Stimulated activated CD8-positive, alpha-beta memory T cell treated with anti-CD3 and anti-CD28 coated beads, Interleukin-2, amount 100 ng/mL, for 48 hours (primary cell): Measurements from ENCODE around the gene HLCS.
A peak's percentile ranks its signal among the peaks of the same experiment; 100 is the strongest.

Experiments
- DNase-seq, 2 donors: peaks; one replicate each; pipeline ENCODE4 v3.0.0-alpha.2; 2020; ENCODE audit warnings: low read depth in 2 of 2

Gene HLCS

GRCh38 chr21:36776981-36777617 is 189.4 kb downstream of the HLCS start:
- no peak for DNase-seq

- no peak for DNase-seq
Observed at GRCh38 chr21:36773995-36774394, 192.5 kb downstream of the HLCS start.

GRCh38 chr21:36773117-36773516 is 193.4 kb downstream of the HLCS start:
- no peak for DNase-seq

- DNase-seq = no peak
Observed at GRCh38 chr21:36769051-36769839, 197.2 kb downstream of the HLCS start.

GRCh38 chr21:36768496-36768895 is 198.0 kb downstream of the HLCS start:
- DNase-seq = no peak

GRCh38 chr21:36767096-36767495 is 199.4 kb downstream of the HLCS start:
- DNase-seq = no peak

GRCh38 chr21:36766511-36766910 is 200.0 kb downstream of the HLCS start:
- no peak for DNase-seq

GRCh38 chr21:36765229-36765628 is 201.2 kb downstream of the HLCS start:
- DNase-seq = no peak

- DNase-seq = no peak
Observed at GRCh38 chr21:36763305-36763704, 203.2 kb downstream of the HLCS start.

- no peak for DNase-seq
Observed at GRCh38 chr21:36762642-36763041, 203.8 kb downstream of the HLCS start.

GRCh38 chr21:36761685-36762084 is 204.8 kb downstream of the HLCS start:
- no peak for DNase-seq

GRCh38 chr21:36759348-36760083 is 207.0 kb downstream of the HLCS start:
- DNase-seq = no peak

GRCh38 chr21:36757196-36757595 is 209.3 kb downstream of the HLCS start:
- DNase-seq = no peak

GRCh38 chr21:36756527-36756926 is 209.9 kb downstream of the HLCS start:
- DNase-seq = no peak

- no peak for DNase-seq
Observed at GRCh38 chr21:36754241-36754898, 212.1 kb downstream of the HLCS start.

GRCh38 chr21:36753556-36753955 is 212.9 kb downstream of the HLCS start:
- no peak for DNase-seq

- no peak for DNase-seq
Observed at GRCh38 chr21:36751383-36751782, 215.1 kb downstream of the HLCS start.

GRCh38 chr21:36750576-36750959 is 215.9 kb downstream of the HLCS start:
- no peak for DNase-seq

GRCh38 chr21:36749935-36750575 is 216.4 kb downstream of the HLCS start:
- DNase-seq = no peak

GRCh38 chr21:36747815-36748383 is 218.6 kb downstream of the HLCS start:
- DNase-seq = peak; percentile 44 to 48

GRCh38 chr21:36747041-36747814 is 219.2 kb downstream of the HLCS start:
- DNase-seq = no peak
